OCI-LY7 (cell line): ENCODE data around the gene TMEM176A.

Experiments
- CTCF ChIP-seq: fragments of 200-600 bp; sonication (generic); conservative IDR thresholded peaks from 2 replicates; pipeline ENCODE4 v1.5.1; 2014; ENCODE audit warnings: mild to moderate bottlenecking, antibody characterized with exemption, low read length, moderate library complexity, mixed read lengths
- EZH2phosphoT487 ChIP-seq: fragments of 200-600 bp; sonication (generic); IDR thresholded peaks from 2 replicates; pipeline ENCODE4 v1.6.1; 2018; ENCODE audit warnings: low read depth, borderline replicate concordance, mild to moderate bottlenecking, mixed run types, antibody characterized with exemption, low read length, moderate library complexity, mixed read lengths

GRCh38 chr7:150814328-150815001, 13.9 kb downstream of the TMEM176A start:
- no peak for TF ChIP-seq CTCF
- no peak for TF ChIP-seq EZH2phosphoT487
